ENCODE measurements around the gene MDP1. TPM values are rescaled to one million over a fixed set of nuclear protein-coding genes. Genes with fewer than 3 reads are reported as not detected.

The MDP1 gene
- total and polyA plus RNA-seq, 2 donors from 2014 or later = 22.8 to 55.4 TPM

DNA sequence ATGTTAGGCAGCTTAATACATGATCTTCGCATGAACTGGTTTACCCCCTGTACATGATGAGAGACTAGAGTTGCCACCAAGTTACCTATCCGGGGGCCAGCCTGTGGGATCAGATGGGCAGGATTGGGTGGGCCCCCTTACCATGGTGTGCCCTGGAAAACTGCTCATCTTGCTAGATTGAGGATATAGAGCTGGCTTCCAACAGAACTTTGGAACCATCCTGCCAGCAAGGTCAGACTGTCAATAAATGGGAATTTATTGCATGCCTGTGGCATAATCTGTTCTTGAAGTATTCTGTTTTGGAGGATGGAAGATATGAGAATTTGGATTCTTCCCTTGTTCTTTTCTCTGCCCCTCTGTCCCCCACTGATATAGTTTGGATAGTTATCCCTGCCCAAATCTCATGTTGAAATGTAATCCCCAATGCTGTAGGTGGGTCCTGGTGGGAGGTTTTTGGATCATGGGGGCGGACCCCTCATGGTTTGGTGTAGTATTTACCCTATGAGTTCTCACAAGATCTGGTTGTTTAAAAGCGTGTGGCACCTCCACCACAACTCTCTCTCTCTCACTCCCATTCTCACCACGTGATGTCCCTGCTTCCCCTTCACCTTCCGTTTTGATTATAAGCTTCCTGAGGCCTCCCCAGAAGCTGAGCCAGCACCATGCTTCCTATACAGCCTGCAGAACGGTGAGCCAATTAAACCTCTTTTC, 16.9 kb downstream of the MDP1 start:
- H3K4me1 ChIP-seq (ENCODE audit: control insufficient read depth in 2 of 3, insufficient read depth in 2 of 3, low read depth in 1 of 3, low read length in 3 of 3) = peaks cover 0 to 13% (median 11%) of the 10 kb centered on the region in 3 donors
- no peak for FAIRE-seq
- TF ChIP-seq, protein P1, sequence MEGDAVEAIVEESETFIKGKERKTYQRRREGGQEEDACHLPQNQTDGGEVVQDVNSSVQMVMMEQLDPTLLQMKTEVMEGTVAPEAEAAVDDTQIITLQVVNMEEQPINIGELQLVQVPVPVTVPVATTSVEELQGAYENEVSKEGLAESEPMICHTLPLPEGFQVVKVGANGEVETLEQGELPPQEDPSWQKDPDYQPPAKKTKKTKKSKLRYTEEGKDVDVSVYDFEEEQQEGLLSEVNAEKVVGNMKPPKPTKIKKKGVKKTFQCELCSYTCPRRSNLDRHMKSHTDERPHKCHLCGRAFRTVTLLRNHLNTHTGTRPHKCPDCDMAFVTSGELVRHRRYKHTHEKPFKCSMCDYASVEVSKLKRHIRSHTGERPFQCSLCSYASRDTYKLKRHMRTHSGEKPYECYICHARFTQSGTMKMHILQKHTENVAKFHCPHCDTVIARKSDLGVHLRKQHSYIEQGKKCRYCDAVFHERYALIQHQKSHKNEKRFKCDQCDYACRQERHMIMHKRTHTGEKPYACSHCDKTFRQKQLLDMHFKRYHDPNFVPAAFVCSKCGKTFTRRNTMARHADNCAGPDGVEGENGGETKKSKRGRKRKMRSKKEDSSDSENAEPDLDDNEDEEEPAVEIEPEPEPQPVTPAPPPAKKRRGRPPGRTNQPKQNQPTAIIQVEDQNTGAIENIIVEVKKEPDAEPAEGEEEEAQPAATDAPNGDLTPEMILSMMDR (IDR thresholded peaks at IDR 0.05; ENCODE audit: borderline replicate concordance, extremely low read depth, insufficient read depth) = no peak

DNA sequence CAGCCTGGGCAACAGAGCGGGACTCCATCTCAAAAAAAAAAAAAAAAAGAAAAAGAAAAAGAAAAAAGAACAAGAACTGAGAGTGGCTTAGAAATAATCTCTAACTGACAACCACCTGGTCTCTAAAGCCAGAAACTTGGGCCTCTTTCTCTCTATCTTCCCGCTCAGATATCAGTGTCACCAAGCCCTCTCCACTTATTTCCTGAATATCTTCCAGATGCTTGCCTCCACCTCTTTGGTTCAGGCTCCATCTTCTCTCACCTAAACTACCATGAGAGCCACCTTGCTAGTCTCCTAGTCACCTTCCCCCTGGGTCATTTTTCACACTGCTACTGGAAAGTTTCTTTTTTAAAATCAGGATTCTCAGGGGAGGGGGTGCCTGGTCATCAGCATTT, 18.8 kb downstream of the MDP1 start:
- H3K36me3 ChIP-seq (ENCODE audit: control insufficient read depth in 2 of 3, insufficient read depth in 3 of 3, low read length in 3 of 3) = peaks cover 0 to 10% (median 8%) of the 10 kb centered on the region in 3 donors
- intact Hi-C loops (cut with DNase I) = no loop called here
- H3K4me1 ChIP-seq (ENCODE audit: control insufficient read depth in 2 of 3, insufficient read depth in 2 of 3, low read depth in 1 of 3, low read length in 3 of 3) = peaks cover 0 to 13% (median 11%) of the 10 kb centered on the region in 3 donors
- H3K4me3 ChIP-seq (ENCODE audit: low read length in 3 of 3) = no peak overlapping the region
- TF ChIP-seq, protein P1 (IDR thresholded peaks at IDR 0.05; ENCODE audit: borderline replicate concordance, extremely low read depth, insufficient read depth) = no peak
- no peak overlapping the region for H3K9ac ChIP-seq (ENCODE audit: low read length in 3 of 3)
- DNase-seq (no peak), FAIRE-seq (no peak)
- H3K9me3 ChIP-seq (ENCODE audit: control insufficient read depth in 2 of 3, insufficient read depth in 1 of 3, low read length in 3 of 3) = no peaks in the 10 kb centered on the region
- no peak overlapping the region for H3K27ac ChIP-seq (ENCODE audit: low read depth in 2 of 2, low read length in 2 of 2)
- H3K27me3 ChIP-seq (ENCODE audit: control insufficient read depth, insufficient read depth, low read length) = no peaks in the 10 kb centered on the region

More for the DNA sequence above, 16.9 kb downstream of the MDP1 start:
- Histone ChIP-seq H3K27ac (ENCODE audit: low read depth in 2 of 2, low read length in 2 of 2) (no peak overlapping the region), H3K27me3 (ENCODE audit: control insufficient read depth, insufficient read depth, low read length) (no peaks in the 10 kb centered on the region), H3K4me3 (ENCODE audit: low read length in 3 of 3) (no peak overlapping the region), H3K9me3 (ENCODE audit: control insufficient read depth in 2 of 3, insufficient read depth in 1 of 3, low read length in 3 of 3) (no peaks in the 10 kb centered on the region), H3K36me3 (ENCODE audit: control insufficient read depth in 2 of 3, insufficient read depth in 3 of 3, low read length in 3 of 3) (peaks cover 0 to 4% (median 3%) of the 10 kb centered on the region in 3 donors), H3K9ac (ENCODE audit: low read length in 3 of 3) (no peak overlapping the region)
- intact Hi-C loops (cut with DNase I) = no loop called here
- DNase-seq = no peak

DNA sequence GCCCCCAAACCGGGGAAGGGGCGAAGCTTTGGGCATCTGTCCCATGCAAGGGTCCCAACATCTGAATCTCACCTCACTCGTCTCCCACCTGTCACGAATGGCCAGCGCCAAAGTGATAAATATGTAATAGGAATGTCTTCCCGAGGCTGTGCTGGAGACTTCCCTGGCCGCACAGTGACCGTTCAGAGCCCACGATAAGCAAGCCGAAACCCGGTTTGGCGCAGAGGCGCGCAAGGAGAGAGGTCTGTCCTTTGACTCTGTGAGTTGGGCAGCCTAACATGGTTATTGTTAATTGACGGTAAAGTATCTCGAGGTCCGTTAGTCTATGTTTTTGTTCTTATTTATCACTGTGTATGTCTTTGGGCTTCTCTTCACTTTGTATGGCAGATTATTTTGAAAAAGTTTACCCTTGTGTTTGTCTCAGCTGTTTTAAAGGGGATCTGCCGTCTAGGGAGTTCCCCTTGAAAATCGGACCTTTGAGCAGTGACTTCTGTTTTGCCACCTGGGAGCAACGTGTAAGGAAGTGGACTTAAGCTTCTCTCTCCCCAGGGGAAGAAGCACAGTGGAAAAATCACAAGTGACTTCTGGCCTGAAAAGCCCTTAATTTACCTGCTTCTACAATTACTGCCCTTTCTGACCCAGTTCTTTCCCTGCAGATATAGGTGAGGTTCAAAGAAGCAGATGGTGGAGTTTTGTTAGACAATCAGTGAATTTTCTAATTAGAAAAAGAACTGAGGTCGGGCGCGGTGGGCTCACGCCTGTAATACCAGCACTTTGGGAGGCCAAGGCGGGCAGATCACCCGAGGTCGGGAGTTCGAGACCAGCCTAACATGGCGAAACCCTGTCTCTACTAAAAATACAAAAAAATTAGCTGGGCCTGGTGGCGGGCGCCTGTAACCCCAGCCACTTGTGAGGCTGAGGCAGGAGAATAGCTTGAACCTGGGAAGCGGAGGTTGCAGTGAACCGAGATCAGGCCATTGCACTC, 19.5 kb downstream of the MDP1 start:
- H3K27ac ChIP-seq (ENCODE audit: low read depth in 2 of 2, low read length in 2 of 2) = peak overlapping the region; percentile 94 to 99
- no peaks in the 10 kb centered on the region for H3K9me3 ChIP-seq (ENCODE audit: control insufficient read depth in 2 of 3, insufficient read depth in 1 of 3, low read length in 3 of 3)
- intact Hi-C loops (cut with DNase I) = no loop called here
- H3K27me3 ChIP-seq (ENCODE audit: control insufficient read depth, insufficient read depth, low read length) = no peaks in the 10 kb centered on the region
- TF ChIP-seq, protein P1 (IDR thresholded peaks at IDR 0.05; ENCODE audit: borderline replicate concordance, extremely low read depth, insufficient read depth) = no peak
- DNase-seq = peak in 3 of 5 donors; percentile 16 to 64 (median 55)
- FAIRE-seq = no peak
- H3K4me1 ChIP-seq (ENCODE audit: control insufficient read depth in 2 of 3, insufficient read depth in 2 of 3, low read depth in 1 of 3, low read length in 3 of 3) = peaks cover 0 to 13% (median 11%) of the 10 kb centered on the region in 3 donors
- H3K36me3 ChIP-seq (ENCODE audit: control insufficient read depth in 2 of 3, insufficient read depth in 3 of 3, low read length in 3 of 3) = peaks cover 0 to 17% (median 10%) of the 10 kb centered on the region in 3 donors
- H3K9ac ChIP-seq (ENCODE audit: low read length in 3 of 3) = peak overlapping the region; percentile 79 to 98 (median 95)
- peak overlapping the region; percentile 74 to 88 (median 78) for H3K4me3 ChIP-seq (ENCODE audit: low read length in 3 of 3)
